Right lobe of liver (tissue), 6 donors: ENCODE measurements around the gene TTC31. TPM values are rescaled to one million over a fixed set of nuclear protein-coding genes. Genes with fewer than 3 reads are reported as not detected.
"Not testable (repeated sequence)": the region's sequence is repeated elsewhere in the genome, so short reads cannot be mapped to it uniquely, and the experiment has no call there.

Experiments
- ATAC-seq, 4 donors: fragments of 200-7000 bp; cut with Tn5 transposase; one replicate each; pipeline ENCODE4 v1.9.1; 2020; ENCODE audit warnings: mild to moderate bottlenecking in 4 of 4, moderate library complexity in 4 of 4
- DNase-seq, 3 donors: peaks; one replicate each; pipeline ENCODE4 v3.0.0-alpha.2; 2020
- H3K27ac ChIP-seq, 3 donors: fragments of 200-600 bp; one replicate each; pipeline ENCODE4 v1.8.0; 2022
- H3K27me3 ChIP-seq, 2 donors: fragments of 200-600 bp; one replicate each; pipeline ENCODE4 v1.8.0; 2022
- H3K36me3 ChIP-seq, 4 donors: fragments of 200-600 bp; sonication (generic) in 1 of 4; one replicate each; pipeline versions ENCODE4 v1.5.1 to v1.8.0; 2017 to 2022; ENCODE audit warnings: control low read depth in 1 of 4
- H3K4me1 ChIP-seq, 4 donors: fragments of 200-600 bp; sonication (generic) in 1 of 4; one replicate each; pipeline versions ENCODE4 v1.5.1 to v1.8.0; 2017 to 2022; ENCODE audit warnings: control low read depth in 1 of 4
- H3K4me3 ChIP-seq, 3 donors: fragments of 200-600 bp; one replicate each; pipeline ENCODE4 v1.8.0; 2022
- H3K9me3 ChIP-seq, 4 donors: fragments of 200-600 bp; sonication (generic) in 1 of 4; one replicate each; pipeline versions ENCODE4 v1.5.1 to v1.8.0; 2017 to 2022; ENCODE audit warnings: control low read depth in 1 of 4
- POLR2A ChIP-seq: fragments of 450-650 bp; IDR thresholded peaks from one replicate; pipeline ENCODE4 v1.6.1; 2017; ENCODE audit warnings: antibody characterized with exemption, mild to moderate bottlenecking
- WGBS: methylation state at CpG from one replicate; pipeline ENCODE4 v1.1.6; 2018; ENCODE audit warnings: low coverage, low lambda C conversion rate; ENCODE audit not compliant: insufficient coverage; ENCODE audit errors: missing lambda C conversion rate; 5-methylcytosine and 5-hydroxymethylcytosine counted together
- intact Hi-C, 2 donors: fragments of 100-400 bp; cut with DNase I; formaldehyde crosslinking; loops; one replicate each; pipeline versions ENCODE4 v1.11.2 to v1.14.1; 2022
- total RNA-seq, 6 experiments: library from RNA; depleted of rRNA in 2 of 6; stranded (reverse); fragments of >200 nt in 2 of 6; fragmentation: NEBNext Ultra II Directional in 3 of 6; extraction: Animal tissue kit (Norgen Biotek cat#: 25700) in 3 of 6; gene quantifications; one replicate each; pipeline versions ENCODE4 v1.1.0 to v1.2.4, GENCODE V29; 2016 to 2023
- TF ChIP-seq, protein P1 (sequence below), 4 donors: fragments of 200-600 bp in 3 of 4; fragments of 450-650 bp in 1 of 4; IDR thresholded peaks; one replicate each; pipeline versions ENCODE4 v1.5.1 to v1.8.0; 2016 to 2022; ENCODE audit warnings: antibody characterized with exemption in 4 of 4, mild to moderate bottlenecking in 2 of 4
- donor health status: DM: no; HTN: yes; CAD: no.
- donor health status: DM: no; HTN: no; CAD: no.
- donor health status: DM: no; HTN: no; CAD: no.
- donor health status: DM: no; HTN: yes; CAD: no.
- donor health status: DM: no; HTN: yes; CAD: no.

The TTC31 gene
- total RNA-seq, 6 experiments from 2014 or later = 14.5 to 31.5 (median 26.7) TPM

GRCh38 chr2:74441690-74442482, 41.0 kb upstream of the TTC31 start, which contains the start of gene RTKN:
TSS of gene RTKN (minus strand) at chr2:74441937. CDS start at chr2:74441816, 121 bp downstream.
- TF ChIP-seq POLR2A = peak; percentile 86
- TF ChIP-seq, protein P1, sequence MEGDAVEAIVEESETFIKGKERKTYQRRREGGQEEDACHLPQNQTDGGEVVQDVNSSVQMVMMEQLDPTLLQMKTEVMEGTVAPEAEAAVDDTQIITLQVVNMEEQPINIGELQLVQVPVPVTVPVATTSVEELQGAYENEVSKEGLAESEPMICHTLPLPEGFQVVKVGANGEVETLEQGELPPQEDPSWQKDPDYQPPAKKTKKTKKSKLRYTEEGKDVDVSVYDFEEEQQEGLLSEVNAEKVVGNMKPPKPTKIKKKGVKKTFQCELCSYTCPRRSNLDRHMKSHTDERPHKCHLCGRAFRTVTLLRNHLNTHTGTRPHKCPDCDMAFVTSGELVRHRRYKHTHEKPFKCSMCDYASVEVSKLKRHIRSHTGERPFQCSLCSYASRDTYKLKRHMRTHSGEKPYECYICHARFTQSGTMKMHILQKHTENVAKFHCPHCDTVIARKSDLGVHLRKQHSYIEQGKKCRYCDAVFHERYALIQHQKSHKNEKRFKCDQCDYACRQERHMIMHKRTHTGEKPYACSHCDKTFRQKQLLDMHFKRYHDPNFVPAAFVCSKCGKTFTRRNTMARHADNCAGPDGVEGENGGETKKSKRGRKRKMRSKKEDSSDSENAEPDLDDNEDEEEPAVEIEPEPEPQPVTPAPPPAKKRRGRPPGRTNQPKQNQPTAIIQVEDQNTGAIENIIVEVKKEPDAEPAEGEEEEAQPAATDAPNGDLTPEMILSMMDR (IDR thresholded peaks at IDR 0.05) = peak in 1 of 4 donors; percentile 21
- Histone ChIP-seq H3K4me1 (peaks cover 0 to 71% (median 28%) of the 10 kb centered on the region in 4 donors), H3K36me3 (no peaks in the 10 kb centered on the region), H3K27ac (peak within 1 kb of the TSS; percentile 72 to 94 (median 91)), H3K27me3 (no peaks in the 10 kb centered on the region), H3K9me3 (no peaks in the 10 kb centered on the region), H3K4me3 (peak within 1 kb of the TSS; percentile 67 to 79 (median 67))
- intact Hi-C loops = no loop called here
- WGBS = 7% methylated on average over 10 of the region's 75 CpGs
- peak; percentile 87 to 90 (median 89) for DNase-seq
- peak; percentile 65 to 78 (median 70) for ATAC-seq

DNA sequence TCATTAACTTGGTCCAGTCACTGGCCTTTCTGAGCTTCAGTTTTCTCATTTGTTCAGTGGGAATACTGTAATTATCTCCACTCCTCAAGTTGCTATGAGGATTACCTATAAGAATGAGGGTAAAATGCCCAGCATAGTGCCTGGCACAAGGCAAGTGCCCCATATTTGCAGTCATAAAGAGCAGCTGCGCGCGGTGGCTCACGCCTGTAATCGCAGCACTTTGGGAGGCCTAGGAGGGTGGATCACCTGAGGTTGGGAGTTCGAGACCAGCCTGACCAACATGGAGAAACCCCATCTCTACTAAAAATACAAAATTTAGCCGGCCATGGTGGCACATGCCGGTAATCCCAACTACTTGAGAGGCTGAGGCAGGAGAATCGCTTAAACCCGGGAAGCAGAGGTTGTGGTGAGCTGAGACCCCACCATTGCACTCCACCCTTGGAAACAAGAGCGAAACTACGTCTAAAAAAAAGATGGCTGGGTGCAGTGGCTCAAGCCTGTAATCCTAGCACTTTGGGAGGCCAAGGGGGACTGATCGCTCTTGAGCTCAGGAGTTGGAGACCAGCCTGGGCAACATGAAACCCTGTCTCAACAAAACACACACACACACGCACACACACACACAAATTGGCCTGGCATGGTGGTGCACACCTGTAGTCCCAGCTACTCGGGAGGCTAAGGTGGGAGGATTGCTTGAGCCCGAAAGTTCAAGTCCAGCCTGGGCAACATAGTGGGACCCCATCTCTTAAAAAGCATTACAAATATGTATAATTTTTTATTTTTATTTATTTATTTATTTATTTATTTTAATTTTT, 40.2 kb upstream of the TTC31 start:
- intact Hi-C loops, H3K36me3 ChIP-seq, H3K27me3 ChIP-seq, ATAC-seq, H3K9me3 ChIP-seq, DNase-seq: not testable (repeated sequence)
- H3K4me1 ChIP-seq = peaks cover 0 to 74% (median 30%) of the 10 kb centered on the region in 4 donors
- 56% methylated on average over 8 of the region's 16 CpGs for WGBS
- peak overlapping the region in 2 of 3 donors; percentile 67 to 79 for H3K4me3 ChIP-seq
- H3K27ac ChIP-seq = peak overlapping the region; percentile 72 to 94 (median 91)

DNA sequence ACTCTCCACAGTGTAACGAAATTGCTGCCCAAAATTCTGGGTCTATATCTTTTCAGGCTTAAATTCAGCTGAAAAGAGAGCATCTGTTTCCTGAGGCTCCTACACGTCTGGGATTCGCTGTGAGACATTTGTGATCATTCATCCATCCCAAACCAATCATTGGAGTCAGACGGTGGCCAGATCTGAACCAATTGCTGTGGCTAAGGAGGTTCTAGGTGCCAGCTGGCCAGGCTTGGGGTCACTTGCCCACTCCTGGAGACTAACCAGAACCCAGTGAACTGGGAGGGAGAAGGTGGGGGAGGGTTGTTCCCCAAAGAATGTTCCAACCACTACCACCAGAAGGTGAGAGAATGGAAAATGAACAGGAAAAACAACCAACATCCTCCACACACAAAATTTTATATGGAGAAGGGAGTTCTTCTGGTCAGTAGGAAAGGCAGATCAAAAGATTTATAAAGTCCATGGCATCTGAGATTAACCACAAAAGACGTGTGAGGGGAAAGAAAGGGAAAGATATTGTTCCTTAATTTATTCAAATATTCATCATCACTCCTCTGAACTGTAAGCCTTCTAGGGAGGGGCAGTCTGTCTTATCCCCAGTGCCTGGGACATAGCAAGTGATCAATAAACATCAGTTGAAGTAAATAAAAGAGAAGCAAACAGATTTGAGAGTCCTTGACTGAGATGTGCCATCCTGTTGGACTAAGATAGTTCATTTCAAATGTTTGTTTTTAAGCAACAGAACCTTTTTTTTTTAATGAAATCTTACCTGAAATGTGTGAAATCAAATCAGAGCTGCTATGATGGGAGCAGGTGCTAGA, 38.2 kb upstream of the TTC31 start:
- TF ChIP-seq, protein P1 (IDR thresholded peaks at IDR 0.05) = no peak
- no peak for TF ChIP-seq POLR2A
- intact Hi-C loops = no loop called here
- Histone ChIP-seq H3K27ac (peak overlapping the region; percentile 52 to 94 (median 55)), H3K4me3 (no peak overlapping the region), H3K36me3 (no peaks in the 10 kb centered on the region), H3K9me3 (no peaks in the 10 kb centered on the region), H3K27me3 (no peaks in the 10 kb centered on the region), H3K4me1 (peaks cover 0 to 63% (median 27%) of the 10 kb centered on the region in 4 donors)
- 12% methylated on average over 5 of the region's 5 CpGs for WGBS
- no peak for DNase-seq
- no peak for ATAC-seq

DNA sequence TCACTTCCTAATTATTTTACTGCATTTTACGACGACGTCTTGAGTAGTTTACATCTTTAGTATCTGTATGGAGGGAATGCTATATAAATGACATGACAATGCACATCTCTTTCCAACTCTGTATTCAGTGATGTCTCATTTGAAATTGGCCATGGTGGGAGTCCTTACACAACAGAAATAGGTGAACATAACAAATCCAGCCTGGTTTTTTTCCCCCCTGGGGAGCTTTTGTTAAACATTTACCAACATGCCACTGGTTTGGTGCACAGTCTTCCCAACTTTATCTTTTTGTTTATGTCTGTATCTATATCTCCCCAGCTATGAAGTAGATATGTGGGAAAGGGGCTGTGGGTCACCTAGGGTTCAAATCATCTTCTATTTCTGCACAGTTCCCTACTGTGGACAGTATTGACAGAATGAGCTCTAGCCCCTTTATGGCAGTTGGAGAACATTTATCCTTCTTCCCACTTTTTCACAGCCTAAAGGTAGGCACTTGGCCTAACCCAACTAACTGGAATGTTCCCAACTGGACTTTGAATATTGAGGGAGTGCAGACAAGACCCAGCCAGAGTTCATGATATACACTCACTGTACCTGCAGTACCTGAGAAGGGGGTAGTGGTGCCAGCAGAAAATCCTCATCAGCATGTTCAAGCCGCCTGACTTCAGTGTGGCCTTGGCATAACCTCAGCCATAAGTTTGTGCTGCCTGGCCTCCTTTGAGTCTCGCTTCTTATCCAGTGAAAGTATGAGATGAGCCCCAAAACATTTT, 35.5 kb upstream of the TTC31 start:
- ATAC-seq = peak; percentile 71 to 89 (median 80)
- Histone ChIP-seq H3K4me1 (peaks cover 0 to 57% (median 24%) of the 10 kb centered on the region in 4 donors), H3K9me3 (no peaks in the 10 kb centered on the region), H3K36me3 (no peaks in the 10 kb centered on the region), H3K27ac (peak overlapping the region; percentile 43 to 94 (median 51)), H3K27me3 (no peaks in the 10 kb centered on the region), H3K4me3 (peak overlapping the region in 1 of 3 donors; percentile 2)
- DNase-seq = peak in 1 of 3 donors; percentile 76
- WGBS = 31% methylated on average over 5 of the region's 5 CpGs
- no peak for TF ChIP-seq POLR2A
- TF ChIP-seq, protein P1 (IDR thresholded peaks at IDR 0.05) = no peak
- intact Hi-C loops = no loop called here
